BJ (cell line): Measurements from ENCODE around the gene RPL18. TPM values are rescaled to one million over a fixed set of nuclear protein-coding genes. Genes with fewer than 3 reads are reported as not detected.

Source experiments
- CTCF ChIA-PET: fragments of 350-600 bp; formaldehyde crosslinking; extraction: SDS; loops from one replicate; lab custom pipeline; 2021; ENCODE audit warnings: antibody characterized with exemption, inconsistent platforms; lab: Yijun Ruan, JAX
- POLR2A ChIA-PET: fragments of 300-600 bp; sonication (Branson Sonifier 250); formaldehyde crosslinking; extraction: SDS; loops from one replicate; lab custom pipeline; 2021; ENCODE audit warnings: antibody characterized with exemption; lab: Charles Lee
- DNase-seq: peaks from one replicate; pipeline ENCODE4 v3.0.0-alpha.2; 2011; ENCODE audit warnings: low read depth
- H3K27me3 ChIP-seq: 2 replicates; pipeline ENCODE4 v1.6.0; 2011; ENCODE audit warnings: low read length; ENCODE audit not compliant: control insufficient read depth, insufficient read depth
- H3K36me3 ChIP-seq: 2 replicates; pipeline ENCODE4 v1.5.1; 2011; ENCODE audit warnings: low read length; ENCODE audit not compliant: control insufficient read depth, insufficient read depth
- H3K4me3 ChIP-seq: 2 replicates; pipeline ENCODE4 v1.5.1; 2011; ENCODE audit warnings: low read depth, mild to moderate bottlenecking, control low read depth, low read length
- polyA plus RNA-seq: library from polyadenylated mRNA; depleted of rRNA; stranded (reverse); fragments of >200 nt; gene quantifications from 2 replicates; pipeline ENCODE4 v1.2.3, GENCODE V29; 2011
- TF ChIP-seq, protein P1 (sequence below): IDR thresholded peaks from 2 replicates; pipeline ENCODE4 v1.5.1; 2011; ENCODE audit warnings: low read depth, mild to moderate bottlenecking, control low read depth, inconsistent platforms, low read length, moderate library complexity; ENCODE audit not compliant: insufficient read depth

RPL18 gene
- polyA plus RNA-seq, 1 experiment = 1,324 TPM

DNA sequence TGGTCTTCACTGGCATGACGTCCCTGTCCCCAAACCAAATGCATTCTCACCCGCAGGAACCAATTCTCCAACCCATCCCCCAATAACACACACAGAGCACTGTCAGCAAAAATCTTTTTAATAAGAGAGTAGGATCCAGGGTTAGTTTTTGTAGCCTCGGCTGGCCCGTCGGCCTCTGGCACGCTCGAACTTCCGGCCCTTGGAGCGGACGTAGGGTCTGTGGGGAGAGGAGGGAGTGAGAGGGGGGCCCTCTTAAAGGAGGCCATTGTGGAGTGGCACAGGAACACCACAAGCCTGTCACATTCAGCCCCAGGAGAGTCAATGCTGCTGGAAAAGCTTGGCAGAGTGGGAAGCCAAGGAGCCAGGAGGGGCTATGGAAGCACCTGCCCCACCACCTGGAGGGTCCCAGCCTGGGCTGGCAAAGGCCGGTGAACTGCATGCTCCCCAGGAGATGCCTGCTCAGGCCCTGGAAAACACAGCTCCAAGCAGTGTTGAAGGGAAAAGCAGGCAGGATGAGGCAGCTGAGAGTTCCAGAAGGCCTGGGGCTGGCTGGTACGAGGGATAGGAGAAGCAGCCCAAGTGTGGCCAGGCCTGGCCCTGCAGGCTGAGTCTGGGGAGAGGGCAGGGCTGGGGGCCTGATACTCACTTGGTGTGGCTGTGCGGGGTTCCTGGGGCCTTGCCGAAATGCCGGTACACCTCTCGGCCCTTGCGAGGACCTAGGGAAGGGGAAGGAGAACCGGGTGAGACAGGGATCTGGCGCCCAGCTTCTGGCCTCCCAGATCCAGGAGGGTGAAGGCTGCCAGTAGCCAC lies 3.5 kb downstream of the RPL18 start:
- POLR2A ChIA-PET = no interaction called here
- DNase-seq = no peak

DNA sequence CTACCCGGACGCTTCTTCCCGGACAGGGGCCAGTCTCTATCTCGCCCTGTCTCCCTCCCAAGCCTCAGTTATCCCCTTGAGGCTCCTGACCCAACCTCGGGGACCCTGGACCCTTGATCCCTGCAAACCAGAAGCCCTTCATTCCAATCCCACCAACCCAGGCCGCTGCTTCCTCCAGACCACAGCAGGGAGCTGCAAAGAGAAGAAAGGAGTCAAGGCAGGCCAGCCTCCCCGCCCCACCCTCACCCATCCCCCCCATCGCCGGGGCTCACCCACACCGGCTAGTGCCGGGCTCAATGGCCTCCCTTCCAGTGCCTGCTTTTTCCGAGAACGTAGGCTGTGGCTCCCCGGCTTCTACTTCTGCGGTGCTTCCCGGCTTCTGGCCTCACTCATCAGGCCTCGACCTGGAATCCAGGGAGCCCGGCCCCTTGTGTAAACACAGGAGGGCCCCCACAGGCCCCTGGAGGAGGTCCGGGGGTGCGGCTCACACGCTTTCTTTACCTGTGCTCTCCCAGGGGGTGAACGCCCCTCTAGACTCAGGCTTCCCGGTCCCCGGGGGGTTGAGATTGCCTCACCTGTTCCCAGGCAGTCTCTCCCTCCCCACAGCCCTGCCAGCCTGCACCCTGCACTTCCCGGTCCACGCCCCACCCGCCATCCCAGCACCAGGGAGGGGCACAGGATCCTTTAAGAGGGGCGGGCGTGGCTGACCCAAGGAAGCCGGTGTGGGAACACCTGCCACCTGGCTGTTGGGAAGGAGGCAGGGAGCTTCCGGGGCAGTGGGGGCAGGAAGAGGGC lies 4.3 kb downstream of the RPL18 start, which contains the start of gene FAM83E:
TSS of gene FAM83E (minus strand) at position 641 of the 795 bp plus-strand sequence. CDS start 1,704 bp downstream, outside the sequence.
- DNase-seq = no peak
- peaks cover 26% of the 10 kb centered on the region for H3K36me3 ChIP-seq
- POLR2A ChIA-PET = interaction anchor here (0.7 kb wide), 1 partner anchor 9 kb away, joined by 5 read pairs; no protein-coding TSS in a partner anchor
- CTCF ChIA-PET = interaction anchor here (0.8 to 1.1 kb wide), 2 partner anchors 26 to 109 kb away, joined by 3 to 5 read pairs; no protein-coding TSS in a partner anchor
- no peak within 1 kb of the TSS for H3K4me3 ChIP-seq
- TF ChIP-seq, protein P1, sequence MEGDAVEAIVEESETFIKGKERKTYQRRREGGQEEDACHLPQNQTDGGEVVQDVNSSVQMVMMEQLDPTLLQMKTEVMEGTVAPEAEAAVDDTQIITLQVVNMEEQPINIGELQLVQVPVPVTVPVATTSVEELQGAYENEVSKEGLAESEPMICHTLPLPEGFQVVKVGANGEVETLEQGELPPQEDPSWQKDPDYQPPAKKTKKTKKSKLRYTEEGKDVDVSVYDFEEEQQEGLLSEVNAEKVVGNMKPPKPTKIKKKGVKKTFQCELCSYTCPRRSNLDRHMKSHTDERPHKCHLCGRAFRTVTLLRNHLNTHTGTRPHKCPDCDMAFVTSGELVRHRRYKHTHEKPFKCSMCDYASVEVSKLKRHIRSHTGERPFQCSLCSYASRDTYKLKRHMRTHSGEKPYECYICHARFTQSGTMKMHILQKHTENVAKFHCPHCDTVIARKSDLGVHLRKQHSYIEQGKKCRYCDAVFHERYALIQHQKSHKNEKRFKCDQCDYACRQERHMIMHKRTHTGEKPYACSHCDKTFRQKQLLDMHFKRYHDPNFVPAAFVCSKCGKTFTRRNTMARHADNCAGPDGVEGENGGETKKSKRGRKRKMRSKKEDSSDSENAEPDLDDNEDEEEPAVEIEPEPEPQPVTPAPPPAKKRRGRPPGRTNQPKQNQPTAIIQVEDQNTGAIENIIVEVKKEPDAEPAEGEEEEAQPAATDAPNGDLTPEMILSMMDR = no peak
- no peaks in the 10 kb centered on the region for H3K27me3 ChIP-seq

More for the DNA sequence above, 3.5 kb downstream of the RPL18 start:
- CTCF ChIA-PET = interaction anchor here (2.1 kb wide), 1 partner anchor 26 kb away, joined by 8 read pairs; no protein-coding TSS in a partner anchor
- no peak overlapping the region for H3K4me3 ChIP-seq
- no peaks in the 10 kb centered on the region for H3K27me3 ChIP-seq
- TF ChIP-seq, protein P1 = no peak
- peaks cover 26% of the 10 kb centered on the region for H3K36me3 ChIP-seq

DNA sequence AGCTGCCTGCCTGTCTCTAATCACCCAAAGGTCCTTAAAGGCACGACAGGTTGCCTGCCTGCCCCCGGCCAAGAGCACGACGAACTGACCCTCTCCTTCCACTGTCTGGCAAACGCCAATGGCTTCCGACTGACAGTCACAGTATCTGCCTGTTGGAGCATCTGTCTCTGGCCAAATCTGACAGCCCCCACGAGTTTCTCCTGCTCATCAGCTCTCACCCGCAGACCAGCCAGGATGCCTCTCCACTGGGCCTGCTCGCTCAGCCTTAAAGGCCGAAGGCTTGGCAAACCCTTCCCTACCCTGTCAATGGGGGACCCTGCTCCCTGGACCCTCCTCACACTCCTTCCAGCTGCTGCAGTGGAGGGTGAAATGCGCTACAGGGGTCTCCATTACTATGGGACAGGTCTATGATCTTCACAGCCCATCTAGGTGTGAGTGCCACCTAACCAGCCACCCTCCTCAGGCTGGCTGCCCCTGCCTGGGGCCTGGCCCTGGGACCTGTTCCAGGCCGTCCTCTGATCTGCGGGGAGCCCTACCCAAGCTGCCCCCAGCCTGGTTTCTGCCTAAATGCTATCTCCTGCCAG lies 5.0 kb downstream of the RPL18 start:
- no peak for DNase-seq
- POLR2A ChIA-PET = interaction anchor here (0.7 kb wide), 1 partner anchor 10 kb away, joined by 5 read pairs; no protein-coding TSS in a partner anchor
- no peaks in the 10 kb centered on the region for H3K27me3 ChIP-seq

DNA sequence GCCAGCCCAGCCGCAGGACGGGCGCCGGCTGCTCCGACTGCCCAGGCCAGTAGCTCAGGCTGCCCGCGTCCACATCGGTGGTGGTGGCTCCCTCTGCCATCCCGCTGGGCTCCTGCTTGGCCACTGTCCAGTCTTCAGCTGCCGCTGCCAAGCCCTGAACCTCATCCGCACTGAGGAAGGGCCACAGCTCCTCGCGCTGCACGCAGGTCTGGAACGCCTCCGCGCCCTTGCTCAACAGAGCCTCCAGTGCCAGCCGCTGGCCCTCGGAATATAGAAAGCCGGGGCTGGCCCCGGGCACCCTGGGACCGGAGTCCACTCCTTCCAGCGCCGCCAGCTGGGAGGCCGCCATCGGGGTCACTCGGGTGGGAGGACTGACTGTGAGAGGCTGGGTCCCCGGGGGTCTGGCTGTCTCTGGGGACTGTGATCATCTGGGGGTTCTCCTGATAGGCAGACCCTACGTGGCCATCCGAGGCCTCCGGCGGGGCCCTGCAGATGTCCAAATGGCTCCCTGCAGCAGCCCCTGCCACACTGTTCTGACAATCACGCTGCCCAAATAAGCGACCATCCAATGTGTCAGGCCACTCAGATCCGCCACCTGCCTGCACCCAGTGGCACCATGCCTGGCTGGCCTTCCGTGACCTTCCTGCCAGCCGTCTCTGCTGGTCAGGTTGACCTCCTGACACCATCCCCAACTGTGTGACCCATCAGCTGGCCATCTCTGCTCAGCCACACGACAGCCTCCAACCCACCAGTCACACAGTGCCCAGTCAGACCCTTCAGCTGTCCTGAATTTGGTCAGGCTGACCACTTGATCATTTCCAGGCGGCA lies 5.7 kb downstream of the RPL18 start:
- CTCF ChIA-PET = interaction anchor here (0.8 kb wide), 1 partner anchor 108 kb away, joined by 3 read pairs; no protein-coding TSS in a partner anchor
- Histone ChIP-seq H3K36me3 (peaks cover 26% of the 10 kb centered on the region), H3K4me3 (no peak overlapping the region), H3K27me3 (no peaks in the 10 kb centered on the region)
- TF ChIP-seq, protein P1 = no peak
- no peak for DNase-seq
- POLR2A ChIA-PET = no interaction called here

More for the DNA sequence above, 5.0 kb downstream of the RPL18 start:
- H3K4me3 ChIP-seq = no peak overlapping the region
- TF ChIP-seq, protein P1 = no peak
- H3K36me3 ChIP-seq = peaks cover 26% of the 10 kb centered on the region
- CTCF ChIA-PET = interaction anchor here (0.8 to 1.1 kb wide), 2 partner anchors 25 to 108 kb away, joined by 3 to 5 read pairs; no protein-coding TSS in a partner anchor
